NCI-H2029 (cell line): ENCODE data around the gene MTRR.
A peak's percentile ranks its signal among the peaks of the same experiment; 100 is the strongest.

ENCODE experiments used
- DNase-seq: peaks from one replicate; lab custom pipeline; 2025; lab: John Stamatoyannopoulos, UW

Gene MTRR

DNA sequence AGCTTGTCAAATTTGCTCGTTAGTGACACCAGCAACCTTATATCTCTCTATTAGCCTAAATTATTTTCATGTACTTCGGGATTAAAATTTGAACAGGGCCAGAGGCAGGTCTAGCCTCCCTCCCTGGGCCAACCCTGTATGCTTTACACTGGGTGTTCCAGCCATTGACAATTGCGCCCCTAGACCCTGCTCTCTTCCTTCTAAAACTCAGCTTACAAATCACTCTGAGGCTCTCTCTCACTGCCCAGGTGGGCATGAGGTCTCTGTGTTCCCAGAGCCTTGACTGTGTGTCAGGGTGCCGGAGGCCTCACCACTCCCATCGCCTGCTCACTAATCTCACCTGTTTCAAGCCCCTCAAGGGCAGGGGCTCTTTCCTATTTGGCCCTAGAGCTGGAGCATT lies 11.6 kb upstream of the MTRR start:
- DNase-seq = no peak

GRCh38 chr5:7857926-7858632 lies 10.9 kb upstream of the MTRR start:
- DNase-seq = no peak

- DNase-seq = no peak
Observed at GRCh38 chr5:7866196-7866595, 2.8 kb upstream of the MTRR start.

GRCh38 chr5:7867260-7867659 lies 1.7 kb upstream of the MTRR start:
- no peak for DNase-seq

DNA sequence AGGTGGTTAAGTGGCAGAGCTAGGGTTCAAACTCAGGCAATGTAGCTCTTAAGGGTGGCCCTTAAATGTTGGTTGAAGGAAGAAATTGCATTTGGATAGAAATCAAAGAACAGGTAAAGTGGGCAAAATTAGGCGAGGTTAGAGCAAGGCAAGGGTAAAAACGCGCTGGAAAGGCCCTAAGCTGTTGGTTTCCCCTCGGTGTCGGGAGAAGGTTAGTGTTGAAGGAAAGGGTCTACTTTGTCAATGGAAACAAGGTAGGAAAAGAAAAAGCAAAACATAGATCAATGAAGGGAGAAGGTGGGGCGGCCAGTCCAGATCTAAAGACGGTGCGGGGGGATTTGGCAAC lies 548 bp upstream of the MTRR start:
- no peak for DNase-seq

GRCh38 chr5:7869474-7870136 lies 657 bp downstream of the MTRR start:
- DNase-seq = no peak

DNA sequence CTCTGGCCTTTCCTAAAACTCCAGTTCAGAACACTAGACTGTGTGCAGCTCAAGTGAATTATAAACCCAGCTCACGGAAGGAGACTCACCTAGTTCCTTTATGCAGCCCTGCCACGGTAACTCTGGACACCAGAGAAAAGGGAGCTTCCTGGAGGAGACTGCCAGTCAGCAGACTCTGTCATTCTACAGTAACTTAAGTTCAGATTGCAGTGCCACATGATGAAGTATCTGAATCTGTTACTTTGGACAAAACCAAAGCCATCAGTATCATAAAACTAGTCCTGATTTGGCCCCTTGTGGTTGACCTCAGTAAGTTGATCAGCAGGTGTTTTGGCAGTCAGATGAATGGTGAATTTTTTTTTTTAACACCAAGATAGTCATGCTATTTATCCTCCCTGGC lies 2.7 kb downstream of the MTRR start:
- no peak for DNase-seq

- no peak for DNase-seq
Observed at GRCh38 chr5:7872517-7873130, 3.7 kb downstream of the MTRR start.

GRCh38 chr5:7873216-7873615 lies 4.3 kb downstream of the MTRR start:
- DNase-seq = no peak

- no peak for DNase-seq
Observed at GRCh38 chr5:7874639-7875038, 5.7 kb downstream of the MTRR start.

DNA sequence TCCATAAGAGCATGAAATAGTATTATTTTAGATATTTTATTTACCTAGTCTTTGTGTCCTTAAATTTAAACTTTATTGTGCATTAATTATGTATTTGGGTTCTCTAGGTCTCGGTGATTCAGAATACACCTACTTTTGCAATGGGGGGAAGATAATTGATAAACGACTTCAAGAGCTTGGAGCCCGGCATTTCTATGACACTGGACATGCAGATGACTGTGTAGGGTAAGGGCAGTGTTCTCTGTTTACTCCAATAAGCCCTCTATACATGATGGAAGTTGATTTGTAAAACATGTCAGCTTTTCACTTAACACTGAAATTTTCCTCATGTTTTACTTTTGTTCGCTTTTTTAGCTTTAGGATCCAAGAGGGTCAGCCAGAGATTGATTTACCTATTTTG lies 6.2 kb downstream of the MTRR start:
- no peak for DNase-seq

DNA sequence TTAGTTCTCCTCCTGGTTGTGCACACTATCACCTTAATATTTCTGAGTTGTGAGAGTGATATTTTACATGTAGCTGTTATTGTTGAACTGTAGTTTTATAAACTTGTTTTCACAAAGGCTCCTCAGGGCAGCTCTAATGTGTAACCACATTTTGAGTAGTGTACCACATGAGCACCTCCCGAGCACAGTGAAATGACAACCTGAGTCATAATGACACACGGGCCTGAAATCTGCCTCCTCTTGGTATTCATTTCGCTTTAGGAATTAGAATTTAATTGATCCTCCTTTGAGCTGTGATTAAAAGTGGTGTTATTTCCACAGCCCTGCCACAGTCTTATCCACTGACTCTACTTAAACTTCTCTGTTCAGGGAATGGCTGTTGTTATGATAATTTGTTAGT lies 7.9 kb downstream of the MTRR start:
- no peak for DNase-seq

DNA sequence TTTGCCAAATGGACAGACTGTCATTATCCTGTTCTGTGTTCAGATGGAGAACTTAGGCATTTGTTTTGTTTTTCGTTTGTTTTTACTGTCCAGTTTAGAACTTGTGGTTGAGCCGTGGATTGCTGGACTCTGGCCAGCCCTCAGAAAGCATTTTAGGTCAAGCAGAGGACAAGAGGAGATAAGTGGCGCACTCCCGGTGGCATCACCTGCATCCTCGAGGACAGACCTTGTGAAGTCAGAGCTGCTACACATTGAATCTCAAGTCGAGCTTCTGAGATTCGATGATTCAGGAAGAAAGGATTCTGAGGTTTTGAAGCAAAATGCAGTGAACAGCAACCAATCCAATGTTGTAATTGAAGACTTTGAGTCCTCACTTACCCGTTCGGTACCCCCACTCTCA lies 8.9 kb downstream of the MTRR start:
- peak; percentile 68 for DNase-seq

DNA sequence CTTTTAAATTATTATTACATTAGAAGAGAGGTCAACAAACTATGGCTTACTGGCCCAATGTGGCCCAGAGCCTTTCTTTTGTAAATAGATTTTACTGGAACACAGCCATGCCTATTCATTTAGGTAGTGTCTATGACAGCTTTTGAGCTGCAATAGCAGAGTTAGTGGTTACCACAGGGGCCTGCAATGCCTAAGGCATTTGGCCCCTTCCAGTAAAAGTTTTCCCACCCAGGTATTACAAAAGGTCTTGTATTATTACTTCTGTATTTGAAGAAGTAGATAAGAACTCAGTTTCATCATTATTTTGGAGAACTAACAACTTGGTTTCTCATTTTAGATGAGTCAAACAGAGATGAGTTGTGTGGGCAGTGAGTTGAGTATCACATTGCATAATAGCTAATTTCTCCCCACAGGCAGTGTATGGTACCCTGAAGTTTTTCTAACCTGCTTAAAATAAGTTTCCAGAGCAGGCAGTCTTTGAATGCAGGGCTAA lies 9.5 kb downstream of the MTRR start:
- peak; percentile 21 for DNase-seq

GRCh38 chr5:7881091-7881490 lies 12.1 kb downstream of the MTRR start:
- DNase-seq = no peak

DNA sequence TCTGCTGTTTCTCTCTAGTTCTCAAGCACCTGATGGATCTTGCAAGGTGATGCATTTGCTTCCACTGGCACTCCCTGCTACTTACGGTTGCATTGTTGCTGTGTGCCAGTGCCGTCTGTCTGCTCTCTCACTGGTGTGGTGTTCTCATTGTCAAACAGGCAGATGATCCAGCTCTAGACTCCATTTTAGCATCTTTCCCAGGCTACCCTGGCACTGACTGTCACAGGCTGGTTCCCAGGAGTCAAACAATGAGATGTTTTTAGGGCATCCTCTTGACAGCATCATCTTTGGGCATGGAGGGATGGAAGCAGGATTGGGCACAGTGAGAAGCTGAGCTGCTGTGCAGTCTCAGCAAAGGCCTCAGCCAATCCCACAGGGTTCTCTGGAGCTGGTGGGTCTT lies 12.9 kb downstream of the MTRR start:
- DNase-seq = no peak

GRCh38 chr5:7882926-7883325 lies 14.0 kb downstream of the MTRR start:
- DNase-seq = no peak

DNA sequence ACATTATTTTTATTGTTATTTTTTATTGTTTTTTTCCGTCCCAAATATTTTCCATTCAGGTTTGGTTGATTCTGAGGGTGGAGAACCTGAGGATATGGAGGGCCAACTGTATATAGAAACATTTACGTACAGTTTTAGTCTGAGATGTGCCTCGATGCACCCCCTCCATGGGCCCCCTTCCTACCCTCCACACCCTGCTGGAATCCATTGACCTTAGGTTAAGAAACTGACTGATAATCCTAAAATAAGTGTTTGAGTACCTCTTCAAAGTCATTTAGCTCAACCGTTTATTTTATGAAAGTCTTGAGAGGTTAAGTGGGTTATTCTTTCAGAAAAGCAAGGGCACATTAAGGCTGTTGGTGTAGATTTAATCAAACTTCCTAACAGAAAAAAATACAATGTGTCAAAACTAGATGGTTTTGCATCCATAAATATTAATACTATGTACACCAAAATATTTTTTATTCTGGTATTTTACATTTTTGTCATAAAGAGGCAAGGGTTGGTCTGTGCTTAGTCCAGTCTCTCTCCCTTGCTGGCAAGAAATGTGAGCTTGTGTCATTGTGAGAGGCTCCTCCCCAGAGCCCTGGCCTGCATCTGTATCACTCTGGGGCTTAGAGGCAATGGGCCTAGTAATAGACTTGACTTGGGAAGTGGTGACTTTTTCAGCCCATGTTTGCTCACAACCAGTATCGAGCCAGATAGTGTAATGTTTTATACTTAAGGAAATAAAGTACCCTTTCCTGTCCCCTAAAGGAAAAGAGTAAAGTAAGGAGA lies 15.7 kb downstream of the MTRR start:
- DNase-seq = no peak

GRCh38 chr5:7886849-7887475 lies 18.0 kb downstream of the MTRR start:
- peak; percentile 70 for DNase-seq

DNA sequence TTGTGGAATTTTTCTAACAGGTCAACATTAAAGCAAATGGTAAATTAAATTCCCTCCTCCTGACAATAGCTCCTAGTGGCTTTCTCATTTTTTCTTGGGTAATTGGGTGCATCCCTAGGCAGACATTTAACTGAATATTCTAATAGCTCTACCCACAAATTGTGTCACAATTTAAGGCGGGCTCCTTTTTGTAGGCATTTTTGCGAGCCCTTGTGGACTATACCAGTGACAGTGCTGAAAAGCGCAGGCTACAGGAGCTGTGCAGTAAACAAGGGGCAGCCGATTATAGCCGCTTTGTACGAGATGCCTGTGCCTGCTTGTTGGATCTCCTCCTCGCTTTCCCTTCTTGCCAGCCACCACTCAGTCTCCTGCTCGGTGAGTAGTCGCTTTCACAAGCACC lies 20.0 kb downstream of the MTRR start:
- no peak for DNase-seq

GRCh38 chr5:7894439-7894838 lies 25.5 kb downstream of the MTRR start:
- DNase-seq = no peak

DNA sequence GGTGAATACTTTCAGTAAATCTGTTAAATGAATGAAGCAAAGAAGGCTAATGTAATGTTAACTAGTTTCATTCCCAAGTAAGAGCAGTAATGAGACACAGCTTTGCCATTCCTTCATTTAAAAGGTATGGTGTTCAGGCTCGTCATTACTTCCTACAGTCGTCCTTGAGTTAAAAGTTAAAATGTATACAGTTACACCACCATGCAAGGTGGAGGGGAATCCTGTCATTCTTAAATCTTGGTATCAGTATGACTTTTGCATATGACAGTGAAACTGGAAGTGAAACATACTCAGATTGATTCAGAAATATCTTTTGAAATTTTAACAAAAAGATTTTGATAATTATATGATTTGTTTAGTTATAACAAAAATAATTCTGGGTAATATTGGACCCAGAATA lies 25.9 kb downstream of the MTRR start:
- DNase-seq = no peak
